ENCODE data around the gene MAP2K5. TPM values are rescaled to one million over a fixed set of nuclear protein-coding genes. Genes with fewer than 3 reads are reported as not detected.

The MAP2K5 gene
- total and polyA plus RNA-seq, 2 experiments from 2014 or later, result 12.4 to 13.7 TPM

DNA sequence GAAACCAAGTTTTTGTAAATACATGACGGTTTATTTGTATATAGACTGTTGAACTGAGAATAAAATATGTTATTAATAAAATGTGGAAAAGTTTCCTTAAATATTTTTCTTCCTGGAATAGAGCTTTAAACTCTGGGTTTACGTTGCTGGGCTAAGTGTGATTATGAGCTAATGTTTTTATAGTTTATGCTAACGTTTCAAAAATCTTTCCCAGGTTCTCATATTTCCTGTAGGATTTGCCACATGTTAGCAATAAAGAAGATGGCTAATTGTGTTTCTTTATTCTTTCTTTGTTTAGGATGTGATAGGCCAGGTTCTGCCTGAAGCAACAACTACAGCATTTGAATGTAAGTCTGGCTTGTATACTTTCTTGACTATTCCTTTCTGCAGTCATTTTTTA, 7.2 kb downstream of the MAP2K5 start:
- Histone ChIP-seq H3K4me1 (ENCODE audit: insufficient read depth) (peaks cover 18% of the 10 kb centered on the region), H3K4me2 (peak overlapping the region; percentile 38), H3K9me2 (replicated peaks; ENCODE audit: insufficient read depth) (no peaks in the 10 kb centered on the region), H3K27ac (peak overlapping the region; percentile 46), H3K36me3 (replicated peaks; ENCODE audit: insufficient read depth, low read depth) (no peaks in the 10 kb centered on the region), H3K4me3 (no peak overlapping the region), H2AFZ (no peak overlapping the region), H3K79me2 (peaks cover 8% of the 10 kb centered on the region), H4K20me1 (ENCODE audit: insufficient read depth, poor library complexity, severe bottlenecking) (no peaks in the 10 kb centered on the region), H3K27me3 (no peaks in the 10 kb centered on the region), H3K9me3 (ENCODE audit: low read depth) (no peaks in the 10 kb centered on the region)
- TF ChIP-seq EZH2phosphoT487 (IDR thresholded peaks at IDR 0.05; ENCODE audit: low read depth, severe bottlenecking, unreplicated experiment), result no peak
- no peak for TF ChIP-seq EZH2 (IDR thresholded peaks at IDR 0.05; ENCODE audit: borderline replicate concordance)
- TF ChIP-seq, protein P1, sequence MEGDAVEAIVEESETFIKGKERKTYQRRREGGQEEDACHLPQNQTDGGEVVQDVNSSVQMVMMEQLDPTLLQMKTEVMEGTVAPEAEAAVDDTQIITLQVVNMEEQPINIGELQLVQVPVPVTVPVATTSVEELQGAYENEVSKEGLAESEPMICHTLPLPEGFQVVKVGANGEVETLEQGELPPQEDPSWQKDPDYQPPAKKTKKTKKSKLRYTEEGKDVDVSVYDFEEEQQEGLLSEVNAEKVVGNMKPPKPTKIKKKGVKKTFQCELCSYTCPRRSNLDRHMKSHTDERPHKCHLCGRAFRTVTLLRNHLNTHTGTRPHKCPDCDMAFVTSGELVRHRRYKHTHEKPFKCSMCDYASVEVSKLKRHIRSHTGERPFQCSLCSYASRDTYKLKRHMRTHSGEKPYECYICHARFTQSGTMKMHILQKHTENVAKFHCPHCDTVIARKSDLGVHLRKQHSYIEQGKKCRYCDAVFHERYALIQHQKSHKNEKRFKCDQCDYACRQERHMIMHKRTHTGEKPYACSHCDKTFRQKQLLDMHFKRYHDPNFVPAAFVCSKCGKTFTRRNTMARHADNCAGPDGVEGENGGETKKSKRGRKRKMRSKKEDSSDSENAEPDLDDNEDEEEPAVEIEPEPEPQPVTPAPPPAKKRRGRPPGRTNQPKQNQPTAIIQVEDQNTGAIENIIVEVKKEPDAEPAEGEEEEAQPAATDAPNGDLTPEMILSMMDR (IDR thresholded peaks at IDR 0.05; ENCODE audit: poor library complexity), result no peak
- 46% methylated on average over 3 of the region's 3 CpGs for WGBS (ENCODE audit: low lambda C conversion rate, missing lambda C conversion rate)
- no peak for DNase-seq (ENCODE audit: low spot score)

DNA sequence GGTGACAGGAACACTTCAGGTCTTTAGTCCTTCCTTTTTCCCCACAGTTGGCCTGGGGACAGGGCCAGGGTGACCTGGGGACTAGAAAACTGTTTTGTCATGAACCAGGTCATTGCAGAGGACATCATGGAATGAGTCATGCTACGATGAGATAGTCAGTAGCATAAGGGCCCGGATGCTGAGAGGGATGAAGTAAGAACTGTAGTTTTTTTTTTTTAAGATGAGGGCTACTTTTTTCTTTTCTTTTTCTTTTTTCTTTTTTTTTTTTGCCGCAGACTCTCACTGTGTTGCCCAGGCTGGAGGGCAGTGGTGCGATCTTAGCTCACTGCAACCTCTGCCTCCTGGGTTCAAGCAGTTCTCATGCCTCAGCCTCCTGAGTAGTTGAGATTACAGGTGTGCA, 8.0 kb downstream of the MAP2K5 start:
- Histone ChIP-seq H2AFZ (no peak overlapping the region), H3K9me2 (replicated peaks; ENCODE audit: insufficient read depth) (no peaks in the 10 kb centered on the region), H3K9me3 (ENCODE audit: low read depth) (no peaks in the 10 kb centered on the region), H3K4me2 (no peak overlapping the region), H3K4me1 (ENCODE audit: insufficient read depth) (peaks cover 18% of the 10 kb centered on the region), H3K36me3 (replicated peaks; ENCODE audit: insufficient read depth, low read depth) (no peaks in the 10 kb centered on the region), H3K4me3 (no peak overlapping the region), H3K27ac (peak overlapping the region; percentile 20), H3K27me3 (no peaks in the 10 kb centered on the region), H4K20me1 (ENCODE audit: insufficient read depth, poor library complexity, severe bottlenecking) (no peaks in the 10 kb centered on the region), H3K79me2 (peaks cover 8% of the 10 kb centered on the region)
- 94% methylated on average over 4 of the region's 4 CpGs for WGBS (ENCODE audit: low lambda C conversion rate, missing lambda C conversion rate)
- no peak for DNase-seq (ENCODE audit: low spot score)
- TF ChIP-seq EZH2 (IDR thresholded peaks at IDR 0.05; ENCODE audit: borderline replicate concordance) (no peak), EZH2phosphoT487 (IDR thresholded peaks at IDR 0.05; ENCODE audit: low read depth, severe bottlenecking, unreplicated experiment) (no peak)
- TF ChIP-seq, protein P1 (IDR thresholded peaks at IDR 0.05; ENCODE audit: poor library complexity), result no peak

DNA sequence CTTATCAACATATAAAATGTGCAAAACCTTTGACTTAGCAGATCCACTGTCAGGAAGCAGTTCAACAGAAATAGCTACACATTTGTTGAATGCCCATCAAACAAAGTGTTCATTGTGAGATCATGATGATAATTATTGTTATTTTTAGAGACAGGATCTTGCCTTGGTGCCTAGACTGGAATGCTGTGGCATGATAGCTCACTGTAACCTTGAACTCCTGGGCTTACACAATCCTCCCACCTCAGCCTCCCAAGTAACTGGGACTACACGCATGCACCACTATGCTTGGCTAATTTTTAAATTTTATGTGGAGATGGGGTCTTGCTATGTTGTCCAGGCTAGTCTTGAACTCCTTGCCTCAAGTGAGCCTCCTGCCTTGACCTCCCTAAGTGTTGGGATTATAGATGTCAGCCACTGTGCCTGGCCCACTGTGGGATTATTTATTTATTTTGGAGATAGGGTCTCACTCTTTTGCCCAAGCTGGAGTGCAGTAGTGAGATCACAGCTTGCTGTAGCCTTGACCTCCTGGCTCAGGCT, 8.8 kb downstream of the MAP2K5 start:
- Histone ChIP-seq H3K27ac (no peak overlapping the region), H2AFZ (no peak overlapping the region), H3K4me1 (ENCODE audit: insufficient read depth) (peaks cover 18% of the 10 kb centered on the region), H3K4me3 (no peak overlapping the region), H3K36me3 (replicated peaks; ENCODE audit: insufficient read depth, low read depth) (no peaks in the 10 kb centered on the region), H4K20me1 (ENCODE audit: insufficient read depth, poor library complexity, severe bottlenecking) (no peaks in the 10 kb centered on the region), H3K4me2 (no peak overlapping the region), H3K79me2 (peaks cover 8% of the 10 kb centered on the region), H3K27me3 (no peaks in the 10 kb centered on the region), H3K9me3 (ENCODE audit: low read depth) (no peaks in the 10 kb centered on the region), H3K9me2 (replicated peaks; ENCODE audit: insufficient read depth) (no peaks in the 10 kb centered on the region)
- TF ChIP-seq, protein P1 (IDR thresholded peaks at IDR 0.05; ENCODE audit: poor library complexity), result no peak
- TF ChIP-seq EZH2phosphoT487 (IDR thresholded peaks at IDR 0.05; ENCODE audit: low read depth, severe bottlenecking, unreplicated experiment) (no peak), EZH2 (IDR thresholded peaks at IDR 0.05; ENCODE audit: borderline replicate concordance) (no peak)
- no peak for DNase-seq (ENCODE audit: low spot score)
- 95% methylated on average over 1 of the region's 1 CpG for WGBS (ENCODE audit: low lambda C conversion rate, missing lambda C conversion rate)
